A549 (cell line): Measurements from ENCODE around the gene CEBPA. TPM values are rescaled to one million over a fixed set of nuclear protein-coding genes. Genes with fewer than 3 reads are reported as not detected.

ENCODE experiments used
- ATAC-seq, 2 experiments: fragments of 200-7000 bp in 1 of 2; fragments of >200 bp in 1 of 2; cut with Nextera tagmentation in 1 of 2; cut with Tn5 transposase in 1 of 2; 3 replicates each; pipeline versions ENCODE4 v1.8.0 to v1.9.1; 2018 to 2020; ENCODE audit warnings: mild to moderate bottlenecking in 1 of 2, moderate library complexity in 1 of 2
- CTCF ChIA-PET: fragments of 300-600 bp; sonication (Branson Sonifier 250); formaldehyde crosslinking; extraction: SDS; loops from one replicate; lab custom pipeline; 2021; ENCODE audit warnings: antibody characterized with exemption, inconsistent platforms; lab: Yijun Ruan, JAX
- POLR2A ChIA-PET: fragments of 350-600 bp; formaldehyde crosslinking; extraction: SDS; loops from one replicate; lab custom pipeline; 2021; ENCODE audit warnings: antibody characterized with exemption, inconsistent platforms; lab: Yijun Ruan, JAX
- DNase-seq, 2 experiments: peaks; one replicate each; pipeline versions ENCODE4 v3.0.0 to v3.0.0-alpha.2; 2011 to 2016; ENCODE audit warnings: low read depth in 1 of 2, low spot score in 1 of 2
- FAIRE-seq: peaks from 2 replicates; lab custom pipeline; 2011; peaks lifted over from hg19 to GRCh38; lab: Jason Lieb, UNC
- H3K27ac ChIP-seq, 2 experiments: fragments of >200 bp; sonication (Bioruptor Twin); formaldehyde crosslinking; 3 replicates each; pipeline ENCODE4 v1.5.1; 2016 to 2017
- H3K4me1 ChIP-seq: fragments of >200 bp; sonication (Bioruptor Twin); formaldehyde crosslinking; 3 replicates; pipeline ENCODE4 v1.6.1; 2016
- H3K4me2 ChIP-seq: fragments of >200 bp; sonication (Bioruptor Twin); formaldehyde crosslinking; 3 replicates; pipeline ENCODE4 v1.6.1; 2016
- H3K4me3 ChIP-seq: fragments of >200 bp; sonication (Bioruptor Twin); formaldehyde crosslinking; 3 replicates; pipeline ENCODE4 v1.5.1; 2016
- H3K9me3 ChIP-seq: fragments of >200 bp; sonication (Bioruptor Twin); formaldehyde crosslinking; 3 replicates; pipeline ENCODE4 v1.6.1; 2016
- BCL3 ChIP-seq: fragments of >200 bp; sonication (Bioruptor Twin); formaldehyde crosslinking; IDR thresholded peaks from 3 replicates; pipeline ENCODE4 v1.6.1; 2016
- CBX8 ChIP-seq: fragments of 200-600 bp; sonication (generic); IDR thresholded peaks from 2 replicates; pipeline ENCODE4 v1.6.1; 2016
- FOXS1 ChIP-seq: fragments of 250-450 bp; sonication (Bioruptor Pico); IDR thresholded peaks from 2 replicates; pipeline ENCODE4 v1.5.0; 2020; ENCODE audit warnings: mild to moderate bottlenecking, moderate library complexity
- HEYL ChIP-seq: fragments of 250-450 bp; sonication (Bioruptor Pico); IDR thresholded peaks from 2 replicates; pipeline ENCODE4 v1.8.0; 2021; ENCODE audit warnings: mild to moderate bottlenecking, moderate library complexity
- HMGXB4 ChIP-seq: fragments of 250-450 bp; sonication (Bioruptor Pico); IDR thresholded peaks from 2 replicates; pipeline ENCODE4 v1.5.0; 2021; ENCODE audit warnings: mild to moderate bottlenecking, moderate library complexity, borderline replicate concordance
- HOXB13 ChIP-seq: fragments of 250-450 bp; sonication (Bioruptor Pico); IDR thresholded peaks from 2 replicates; pipeline ENCODE4 v1.5.0; 2020; ENCODE audit warnings: low read depth, mild to moderate bottlenecking, moderate library complexity
- HOXB5 ChIP-seq: fragments of 250-450 bp; sonication (Bioruptor Pico); IDR thresholded peaks from 2 replicates; pipeline ENCODE4 v1.5.0; 2020; ENCODE audit warnings: mild to moderate bottlenecking, moderate library complexity
- NFE2L2 ChIP-seq: fragments of 150-350 bp; conservative IDR thresholded peaks from 2 replicates; pipeline ENCODE4 v1.6.1; 2014; ENCODE audit warnings: low read length
- NPAS2 ChIP-seq: fragments of 250-450 bp; sonication (Bioruptor Pico); IDR thresholded peaks from 2 replicates; pipeline ENCODE4 v1.8.0; 2022; ENCODE audit warnings: mild to moderate bottlenecking, moderate library complexity, borderline replicate concordance
- POLR2A ChIP-seq: IDR thresholded peaks from 2 replicates; pipeline ENCODE4 v1.6.1; 2012; ENCODE audit warnings: mild to moderate bottlenecking, low read length
- RAD21 ChIP-seq, 2 experiments: fragments of >200 bp in 1 of 2; sonication (Bioruptor Twin) in 1 of 2; formaldehyde crosslinking in 1 of 2; IDR thresholded peaks in 1 of 2; conservative IDR thresholded peaks in 1 of 2; 2 replicates in 1 of 2; 3 replicates in 1 of 2; pipeline ENCODE4 v1.6.1; 2012 to 2018; ENCODE audit warnings: inconsistent platforms in 1 of 2
- USF2 ChIP-seq: fragments of 450-650 bp; IDR thresholded peaks from 2 replicates; pipeline ENCODE4 v1.6.1; 2014; ENCODE audit warnings: antibody characterized with exemption
- ZFP36 ChIP-seq: fragments of 450-650 bp; IDR thresholded peaks from 2 replicates; pipeline ENCODE4 v1.6.1; 2014; ENCODE audit warnings: borderline replicate concordance; ENCODE audit not compliant: partially characterized antibody
- WGBS: methylation state at CpG from one replicate; pipeline ENCODE4 v1.1.6; 2017; ENCODE audit errors: missing lambda C conversion rate; 5-methylcytosine and 5-hydroxymethylcytosine counted together
- polyA plus RNA-seq, 4 experiments: library from polyadenylated mRNA; depleted of rRNA in 3 of 4; stranded (reverse); fragments of >200 nt; fragmentation: RNase III in 1 of 4; extraction: RNeasy Plus Mini Kit Qiagen cat#74134 plus additional on column Dnase treatment in 1 of 4; gene quantifications; 2 replicates in 3 of 4; 3 replicates in 1 of 4; pipeline ENCODE4 v1.2.3, GENCODE V29; 2011 to 2017
- TF ChIP-seq, protein P1 (sequence below): IDR thresholded peaks from 2 replicates; pipeline ENCODE4 v1.6.1; 2012
- TF ChIP-seq, protein P2 (sequence below): fragments of 250-450 bp; sonication (Bioruptor Pico); IDR thresholded peaks from 2 replicates; pipeline ENCODE4 v1.5.0; 2020; ENCODE audit warnings: low read depth, mild to moderate bottlenecking, moderate library complexity

CEBPA gene
- polyA plus RNA-seq, 2 of the 4 experiments (the other 2 are of a cell fraction): 3.5 to 6.6 TPM

DNA sequence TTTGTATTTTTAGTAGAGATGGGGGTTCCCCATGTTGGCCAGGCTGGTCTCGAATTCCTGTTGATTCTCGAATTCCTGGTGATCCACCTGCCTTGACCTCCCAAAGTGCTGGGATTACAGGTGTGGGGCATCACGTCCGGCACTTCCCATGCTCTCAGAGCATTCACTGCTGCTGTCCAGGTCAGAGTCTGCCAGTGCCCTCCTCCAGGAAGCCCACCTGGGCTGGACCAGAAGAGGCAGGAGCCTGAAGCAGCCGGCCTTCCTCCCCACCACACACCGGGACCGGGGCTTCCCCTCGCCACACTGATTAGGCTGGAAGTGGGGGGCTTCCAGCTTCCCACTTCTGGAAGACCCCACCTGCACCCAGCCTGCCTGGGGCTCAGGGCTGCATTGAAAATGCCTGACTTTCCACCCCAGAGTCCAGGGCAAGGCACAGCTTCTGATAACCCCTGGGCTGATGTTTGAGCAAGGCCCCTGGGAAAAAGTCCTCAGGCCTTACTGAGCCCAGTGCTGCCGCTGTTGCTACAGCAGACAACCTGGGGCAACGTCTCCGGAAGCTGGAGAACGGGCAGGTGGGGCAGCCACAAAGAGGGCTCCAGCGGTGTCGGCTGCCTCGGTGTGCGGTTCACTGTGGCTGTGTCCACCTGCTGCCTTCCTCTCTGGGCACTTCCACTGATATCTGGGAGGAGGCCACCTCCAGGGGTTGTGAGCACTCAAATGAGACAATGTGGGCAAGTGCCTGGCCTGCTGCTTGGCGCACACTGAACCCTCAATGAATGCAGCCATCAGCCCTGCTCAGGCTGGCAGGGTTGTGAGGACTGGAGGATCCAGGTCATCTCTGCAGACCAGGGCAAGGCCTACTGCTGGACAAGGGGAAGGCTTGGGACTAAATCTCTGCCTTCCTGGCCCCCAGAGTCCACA is 22.6 kb downstream of the CEBPA start:
- ChIA-PET CTCF (interaction anchor here (0.8 to 36.6 kb wide), 10 partner anchors 8 to 127 kb away, joined by 3 to 603 read pairs (median 5); partner anchors contain the start of gene CEBPA), POLR2A (interaction anchor here (1.5 kb wide), 1 partner anchor 23 kb away, joined by 5 read pairs; the partner anchor contains the start of gene CEBPA)
- WGBS: 94% methylated on average over 17 of the region's 17 CpGs
- no peak overlapping the region for H3K4me3 ChIP-seq
- peak overlapping the region in 1 of 2 experiments; percentile 70; a peak in 3 of 6 replicates for H3K27ac ChIP-seq
- no peak for ATAC-seq
- TF ChIP-seq NPAS2 (no peak), CBX8 (no peak), ZFP36 (peak; percentile 58), BCL3 (no peak)
- no peak for DNase-seq
- H3K4me2 ChIP-seq: no peak overlapping the region
- H3K9me3 ChIP-seq: no peaks in the 10 kb centered on the region
- no peak for FAIRE-seq
- H3K4me1 ChIP-seq: peaks cover 21% of the 10 kb centered on the region

- ATAC-seq (no peak), DNase-seq (no peak), FAIRE-seq (no peak)
- no peaks in the 10 kb centered on the region for H3K9me3 ChIP-seq
- H3K4me2 ChIP-seq: no peak overlapping the region
- no peak overlapping the region for H3K4me3 ChIP-seq
- peaks cover 32% of the 10 kb centered on the region for H3K4me1 ChIP-seq
- no peak for TF ChIP-seq HOXB13 (CRISPR knock-in tag)
- TF ChIP-seq, protein P1, sequence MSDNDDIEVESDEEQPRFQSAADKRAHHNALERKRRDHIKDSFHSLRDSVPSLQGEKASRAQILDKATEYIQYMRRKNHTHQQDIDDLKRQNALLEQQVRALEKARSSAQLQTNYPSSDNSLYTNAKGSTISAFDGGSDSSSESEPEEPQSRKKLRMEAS: no peak
- TF ChIP-seq NFE2L2: no peak
- ChIA-PET POLR2A (interaction anchor here (2.2 kb wide), 1 partner anchor 23 kb away, joined by 8 read pairs; the partner anchor contains the start of gene CEBPA), CTCF (interaction anchor here (0.7 to 36.6 kb wide), 11 partner anchors 9 to 137 kb away, joined by 3 to 603 read pairs (median 6); partner anchors contain the start of gene CEBPA)
- 68% methylated on average over 9 of the region's 9 CpGs for WGBS
- peak overlapping the region in 1 of 2 experiments; percentile 39; a peak in 3 of 6 replicates for H3K27ac ChIP-seq
Observed at GRCh38 chr19:33278403-33279269, 23.7 kb downstream of the CEBPA start.

GRCh38 chr19:33278023-33278402 is 24.3 kb downstream of the CEBPA start:
- WGBS: 90% methylated on average over 4 of the region's 4 CpGs
- H3K9me3 ChIP-seq: no peaks in the 10 kb centered on the region
- FAIRE-seq (no peak), ATAC-seq (no peak), DNase-seq (no peak)
- CTCF ChIA-PET: interaction anchor here (0.5 to 36.6 kb wide), 13 partner anchors 10 to 517 kb away, joined by 3 to 603 read pairs (median 6); partner anchors contain the start of gene CEBPA
- no peak for TF ChIP-seq POLR2A
- TF ChIP-seq BCL3: no peak
- TF ChIP-seq HEYL (CRISPR knock-in tag): no peak
- TF ChIP-seq, protein P2, sequence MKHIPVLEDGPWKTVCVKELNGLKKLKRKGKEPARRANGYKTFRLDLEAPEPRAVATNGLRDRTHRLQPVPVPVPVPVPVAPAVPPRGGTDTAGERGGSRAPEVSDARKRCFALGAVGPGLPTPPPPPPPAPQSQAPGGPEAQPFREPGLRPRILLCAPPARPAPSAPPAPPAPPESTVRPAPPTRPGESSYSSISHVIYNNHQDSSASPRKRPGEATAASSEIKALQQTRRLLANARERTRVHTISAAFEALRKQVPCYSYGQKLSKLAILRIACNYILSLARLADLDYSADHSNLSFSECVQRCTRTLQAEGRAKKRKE (CRISPR knock-in tag): no peak
- TF ChIP-seq, protein P1: no peak
- TF ChIP-seq FOXS1: no peak
- TF ChIP-seq HOXB5: no peak
- TF ChIP-seq HMGXB4 (CRISPR knock-in tag): no peak
- TF ChIP-seq USF2: no peak
- no peak for TF ChIP-seq CBX8
- TF ChIP-seq RAD21 (conservative IDR thresholded peaks at IDR 0.05 in 1 of 2, IDR thresholded peaks at IDR 0.05 in 1 of 2): no peak
- no peak overlapping the region for H3K4me3 ChIP-seq
- H3K27ac ChIP-seq: no peak overlapping the region
- no peak overlapping the region for H3K4me2 ChIP-seq
- POLR2A ChIA-PET: interaction anchor here (2.2 kb wide), 1 partner anchor 24 kb away, joined by 8 read pairs; the partner anchor contains the start of gene CEBPA
- H3K4me1 ChIP-seq: peaks cover 34% of the 10 kb centered on the region
